ENCODE results near the gene FAM78A.

GRCh38 chr9:131220485-131220884 is 55.8 kb downstream of the FAM78A start:
- TF ChIP-seq POLR2A (IDR thresholded peaks at IDR 0.05; ENCODE audit: low read depth, low read length) (no peak), SPI1 (IDR thresholded peaks at IDR 0.05; ENCODE audit: low read depth, low read length) (no peak), POLR2AphosphoS5 (IDR thresholded peaks at IDR 0.05; ENCODE audit: low read depth, low read length) (no peak)

Measured in GM12891 (cell line).